IPS-NIHi11 (cell line): ENCODE results near the gene ESM1.
"Not testable (repeated sequence)": the region's sequence is repeated elsewhere in the genome, so short reads cannot be mapped to it uniquely, and the experiment has no call there.

ENCODE experiments used
- DNase-seq: peaks from one replicate; pipeline ENCODE4 v3.0.0; 2012; ENCODE audit warnings: mixed read lengths, low spot score

The ESM1 gene

GRCh38 chr5:54985301-54986268 is at the start of gene ESM1:
Gene ESM1 (minus strand): TSS chr5:54985593. CDS start chr5:54985517, 76 bp downstream.
- DNase-seq: peak; percentile 15

GRCh38 chr5:55033568-55033967 is 48.2 kb upstream of the ESM1 start:
- DNase-seq: no peak

- no peak for DNase-seq
These were observed 46.1 kb upstream of the ESM1 start for GRCh38 chr5:55031492-55031891.

- DNase-seq: no peak
These were observed 45.4 kb upstream of the ESM1 start for GRCh38 chr5:55030676-55031369.

- DNase-seq: peak; percentile 18
These were observed 44.8 kb upstream of the ESM1 start for GRCh38 chr5:55030220-55030619.

GRCh38 chr5:55027595-55027994 is 42.2 kb upstream of the ESM1 start:
- DNase-seq: no peak

GRCh38 chr5:55022450-55022849 is 37.1 kb upstream of the ESM1 start:
- no peak for DNase-seq

GRCh38 chr5:55021821-55022220 is 36.4 kb upstream of the ESM1 start:
- no peak for DNase-seq

- DNase-seq: no peak
These were observed 36.0 kb upstream of the ESM1 start for GRCh38 chr5:55021410-55021809.

GRCh38 chr5:55010149-55010548 is 24.8 kb upstream of the ESM1 start:
- not testable (repeated sequence) for DNase-seq

GRCh38 chr5:55004729-55005128 is 19.3 kb upstream of the ESM1 start:
- DNase-seq: no peak

GRCh38 chr5:55003432-55004065 is 18.2 kb upstream of the ESM1 start:
- no peak for DNase-seq

- DNase-seq: not testable (repeated sequence)
These were observed 16.8 kb upstream of the ESM1 start for GRCh38 chr5:55002166-55002565.

- no peak for DNase-seq
These were observed 11.7 kb upstream of the ESM1 start for GRCh38 chr5:54997081-54997480.

GRCh38 chr5:54996466-54996865 is 11.1 kb upstream of the ESM1 start:
- DNase-seq: no peak

GRCh38 chr5:54995168-54995567 is 9.8 kb upstream of the ESM1 start:
- no peak for DNase-seq

GRCh38 chr5:54994628-54995027 is 9.2 kb upstream of the ESM1 start:
- DNase-seq: no peak

GRCh38 chr5:54993318-54993717 is 7.9 kb upstream of the ESM1 start:
- no peak for DNase-seq

- DNase-seq: no peak
These were observed 6.0 kb upstream of the ESM1 start for GRCh38 chr5:54991416-54991815.

GRCh38 chr5:54990841-54991258 is 5.5 kb upstream of the ESM1 start:
- no peak for DNase-seq

- DNase-seq: no peak
These were observed 3.4 kb upstream of the ESM1 start for GRCh38 chr5:54988817-54989216.

GRCh38 chr5:54988218-54988617 is 2.8 kb upstream of the ESM1 start:
- no peak for DNase-seq

GRCh38 chr5:54986269-54986654 is 869 bp upstream of the ESM1 start:
- DNase-seq: no peak
